ENCODE data around the gene ADGRB3.
"Not testable (repeated sequence)": the region's sequence is repeated elsewhere in the genome, so short reads cannot be mapped to it uniquely, and the experiment has no call there.

The ADGRB3 gene

GRCh38 chr6:69069881-69070280 is 434.8 kb downstream of the ADGRB3 start:
- DNase-seq: no peak

DNA sequence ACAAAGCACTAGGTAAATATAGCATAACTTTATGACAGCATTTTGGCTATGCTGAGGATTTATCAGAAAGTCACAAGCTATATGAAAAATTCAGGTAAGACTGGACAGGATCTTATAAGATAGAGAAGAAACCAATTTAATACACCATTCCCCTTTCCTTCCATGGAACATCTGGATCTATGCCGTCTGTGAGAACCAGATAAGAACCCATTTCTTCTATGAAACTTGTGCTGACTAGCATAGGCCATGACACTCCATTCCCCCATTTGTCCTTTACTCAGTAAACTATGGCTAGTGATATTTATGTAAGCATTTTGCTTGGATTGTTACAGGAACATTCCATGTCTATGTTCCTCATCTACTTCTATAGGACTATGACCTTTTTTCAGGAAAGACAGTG is 437.7 kb downstream of the ADGRB3 start:
- no peak for DNase-seq

- no peak for DNase-seq
Observed at GRCh38 chr6:69084746-69085335, 449.8 kb downstream of the ADGRB3 start.

DNA sequence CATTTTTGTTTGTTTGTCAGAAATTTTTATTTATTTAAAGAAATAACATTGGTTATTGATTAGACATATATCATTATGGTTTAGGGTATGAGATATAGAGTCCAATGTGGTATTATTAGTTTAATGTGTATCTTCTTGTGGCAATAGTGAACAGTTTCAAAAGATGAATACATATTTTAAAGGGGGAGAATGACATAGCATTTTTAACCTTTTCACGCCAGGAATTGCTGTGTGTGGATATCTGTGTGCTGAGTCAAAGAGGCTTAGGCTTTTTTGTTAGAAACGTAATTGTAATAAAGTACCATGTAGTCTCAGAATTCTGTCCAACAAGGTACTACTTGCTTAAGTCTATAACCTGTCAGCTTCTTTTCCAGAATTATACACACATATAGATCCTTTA is 451.6 kb downstream of the ADGRB3 start:
- no peak for DNase-seq

DNA sequence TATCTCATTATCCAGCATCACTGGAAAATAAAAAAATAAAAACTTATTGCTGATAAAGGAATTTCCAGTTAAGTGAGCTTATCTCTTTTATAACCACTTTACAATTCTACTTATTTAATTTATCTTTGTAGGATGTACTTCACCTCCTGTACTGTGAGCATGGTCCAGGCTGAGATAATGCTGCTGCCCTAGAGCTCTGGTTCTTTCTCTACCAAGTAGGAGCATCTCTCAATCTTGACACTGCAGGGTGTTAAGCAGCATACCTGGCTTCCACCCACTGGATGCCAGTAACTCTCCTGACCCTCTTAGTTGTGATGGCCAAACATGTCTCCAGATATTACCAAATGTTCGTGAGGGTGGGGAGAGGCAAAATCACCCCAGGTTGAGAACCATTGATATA is 454.5 kb downstream of the ADGRB3 start:
- DNase-seq: no peak

GRCh38 chr6:69090132-69090531 is 455.1 kb downstream of the ADGRB3 start:
- no peak for DNase-seq

DNA sequence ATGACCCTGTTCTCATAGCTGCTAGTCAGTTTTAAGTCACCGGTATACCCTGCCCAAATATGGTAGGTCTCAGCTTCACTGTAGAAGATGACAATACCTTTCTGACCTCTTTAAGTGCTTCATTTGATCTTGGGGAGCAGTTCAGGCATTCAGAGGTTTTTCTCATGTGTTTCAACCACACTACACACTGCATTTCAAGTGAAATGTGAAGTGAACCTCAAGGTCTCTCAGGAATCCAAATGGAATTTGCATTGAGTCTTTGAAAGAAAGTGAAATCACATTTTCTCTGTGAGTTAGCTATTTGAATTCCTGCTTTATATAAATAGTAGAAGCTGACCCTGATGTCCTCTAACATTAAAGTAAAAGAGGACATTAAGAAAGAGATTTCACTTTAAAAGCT is 461.6 kb downstream of the ADGRB3 start:
- DNase-seq: no peak

DNA sequence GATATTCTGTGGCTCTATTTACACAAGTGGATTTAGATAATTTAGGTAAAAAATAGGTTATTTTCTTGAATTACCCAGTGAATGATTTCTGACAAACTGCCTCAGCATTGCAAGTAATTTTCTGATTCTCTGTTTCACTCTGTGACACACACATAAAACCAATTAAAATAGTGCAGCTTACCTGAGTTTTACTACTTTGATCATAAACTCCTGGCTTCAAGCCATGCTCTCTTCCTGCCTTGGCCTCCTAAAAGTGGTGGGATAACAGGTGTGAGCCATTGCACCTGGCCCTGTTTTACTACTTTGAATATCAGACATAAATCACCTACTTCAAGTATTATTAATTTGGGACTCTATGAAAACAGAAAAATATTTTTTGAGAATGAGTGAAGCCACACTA is 462.9 kb downstream of the ADGRB3 start:
- DNase-seq: peak; percentile 58

DNA sequence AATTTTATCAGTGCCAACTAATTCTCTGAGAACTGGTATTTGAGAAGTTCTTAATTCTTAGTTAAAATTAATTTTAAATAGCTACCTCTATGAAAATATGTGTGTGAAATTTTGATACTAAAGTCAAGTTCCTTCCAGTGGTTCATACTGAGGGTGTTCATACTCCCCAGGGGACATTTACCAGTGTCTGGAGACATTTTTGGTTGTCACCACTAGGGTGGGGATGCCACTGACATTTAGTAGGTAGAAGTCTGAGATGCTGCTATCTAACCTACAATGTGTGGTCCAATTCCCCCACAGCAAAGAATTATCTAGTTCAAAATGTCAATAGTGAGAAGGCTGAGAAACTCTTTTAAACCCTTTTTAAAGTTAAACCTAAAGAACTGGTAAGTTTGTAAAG is 463.8 kb downstream of the ADGRB3 start:
- no peak for DNase-seq

DNA sequence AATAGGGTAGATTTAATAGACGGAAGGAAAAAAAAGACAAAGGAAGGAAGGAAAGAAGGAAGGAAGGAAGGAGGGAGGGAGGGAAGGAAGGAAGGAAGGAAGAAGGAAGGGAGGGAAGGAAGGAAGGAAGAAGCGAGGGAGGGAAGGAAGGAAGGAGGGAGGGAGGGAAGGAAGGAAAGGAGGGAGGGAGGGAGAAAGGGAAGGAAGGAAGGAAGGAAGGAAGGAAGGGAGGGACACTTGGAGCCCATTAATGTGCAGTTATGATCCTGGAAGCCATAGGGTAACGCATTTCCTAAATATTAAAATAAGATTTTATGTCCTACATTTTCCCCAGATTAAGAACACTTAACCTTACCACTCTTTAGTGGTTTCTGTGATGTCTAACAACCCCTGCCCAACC is 465.7 kb downstream of the ADGRB3 start:
- no peak for DNase-seq

- DNase-seq: no peak
Observed at GRCh38 chr6:69102416-69102815, 467.3 kb downstream of the ADGRB3 start.

- DNase-seq: no peak
Observed at GRCh38 chr6:69105288-69105687, 470.2 kb downstream of the ADGRB3 start.

DNA sequence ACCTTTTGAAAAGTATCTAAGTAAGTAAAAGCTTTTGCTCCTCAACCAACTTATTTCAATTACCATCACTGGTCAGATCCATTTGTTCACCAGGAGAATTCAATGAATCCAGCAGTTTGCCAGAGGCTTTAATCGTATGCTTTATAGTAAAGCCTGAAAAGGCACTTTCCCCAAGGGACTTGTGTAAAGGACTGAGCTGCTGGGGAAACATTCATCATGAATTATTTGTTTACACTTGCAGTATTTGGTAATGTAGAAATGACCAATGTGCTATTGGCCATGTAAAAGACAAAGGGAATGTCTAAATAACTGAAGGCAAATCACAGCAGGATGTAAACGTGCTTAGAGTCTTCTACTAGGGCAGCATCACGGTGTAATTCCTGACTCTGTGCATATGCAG is 471.4 kb downstream of the ADGRB3 start:
- no peak for DNase-seq

GRCh38 chr6:69111301-69111700 is 476.2 kb downstream of the ADGRB3 start:
- no peak for DNase-seq

- no peak for DNase-seq
Observed at GRCh38 chr6:69116658-69117057, 481.6 kb downstream of the ADGRB3 start.

GRCh38 chr6:69121461-69122406 is 486.7 kb downstream of the ADGRB3 start:
- DNase-seq: not testable (repeated sequence)

DNA sequence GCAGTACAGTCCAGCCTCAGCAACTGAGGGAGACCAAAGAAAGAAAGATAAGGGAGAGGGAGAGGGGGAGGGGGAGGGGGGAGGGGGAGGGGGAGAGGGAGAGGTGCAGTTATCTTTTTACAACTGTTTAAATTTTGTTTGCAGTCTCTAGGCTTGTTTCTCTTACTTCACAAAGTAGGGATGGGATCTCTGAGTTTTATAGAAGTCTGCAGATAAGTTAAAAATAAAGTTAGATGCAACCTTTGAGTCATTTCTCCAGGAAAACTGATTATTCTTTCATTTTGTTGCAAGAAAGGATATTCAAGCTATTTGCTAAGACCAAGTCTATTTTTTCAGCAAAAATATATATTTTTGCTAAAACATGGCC is 487.3 kb downstream of the ADGRB3 start:
- no peak for DNase-seq

DNA sequence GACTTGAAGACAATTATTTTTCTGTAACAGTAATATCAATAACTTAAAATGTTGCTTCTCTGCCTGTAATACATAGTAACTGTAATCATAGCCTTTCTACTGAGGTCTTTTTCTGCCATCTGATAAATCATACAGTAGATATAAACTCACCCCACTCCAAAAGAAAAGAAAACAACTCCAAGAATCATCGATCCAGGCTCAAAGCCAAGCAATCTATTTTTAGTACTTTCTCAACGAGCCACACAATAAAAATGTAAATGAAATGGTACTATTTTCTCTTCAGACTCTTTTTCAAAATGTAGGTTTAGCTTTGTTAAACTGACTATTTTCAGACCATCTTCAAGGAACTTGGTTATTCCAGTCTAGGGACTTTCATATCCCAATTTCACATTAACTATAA is 493.3 kb downstream of the ADGRB3 start:
- DNase-seq: no peak

DNA sequence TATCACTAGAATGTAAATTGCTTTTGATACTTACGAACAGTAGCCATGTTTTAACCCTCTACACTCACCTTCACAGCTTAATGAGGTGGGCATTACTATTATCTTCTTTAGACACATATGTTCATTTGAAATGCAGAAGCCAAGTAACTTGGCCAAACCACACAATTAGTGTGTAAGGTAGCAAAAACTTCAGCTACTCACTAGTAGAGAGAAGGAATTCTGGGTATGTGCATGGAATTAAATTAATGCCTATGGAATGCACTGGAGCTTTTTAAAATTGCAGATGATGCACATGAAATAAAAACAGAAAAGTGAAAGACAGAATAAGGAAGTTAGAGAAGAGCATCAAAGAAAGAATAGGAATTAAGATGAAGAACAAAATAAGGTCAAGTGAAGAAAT is 494.0 kb downstream of the ADGRB3 start:
- no peak for DNase-seq

DNA sequence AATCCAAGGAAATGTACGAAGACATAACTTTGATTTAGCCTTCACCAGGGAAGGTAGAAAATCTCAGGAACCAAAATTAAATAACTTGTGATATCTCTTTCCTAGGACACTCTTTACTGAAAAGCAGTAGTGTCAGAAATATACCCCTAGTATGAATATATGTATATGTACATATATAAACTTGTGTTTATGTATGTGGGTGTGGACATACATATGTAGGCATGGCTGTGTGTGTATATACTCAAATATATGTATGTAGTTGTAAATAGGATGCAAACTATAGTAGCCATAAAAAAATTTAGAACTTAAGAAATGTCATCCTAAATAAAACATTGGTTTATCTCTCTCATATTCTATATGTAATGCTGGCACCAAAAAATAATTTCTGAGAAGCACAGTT is 500.8 kb downstream of the ADGRB3 start:
- DNase-seq: no peak

GRCh38 chr6:69138148-69138547 is 503.1 kb downstream of the ADGRB3 start:
- DNase-seq: no peak

GRCh38 chr6:69138893-69139494 is 503.9 kb downstream of the ADGRB3 start:
- no peak for DNase-seq

- DNase-seq: no peak
Observed at GRCh38 chr6:69145062-69145461, 510.0 kb downstream of the ADGRB3 start.

GRCh38 chr6:69146385-69146784 is 511.3 kb downstream of the ADGRB3 start:
- DNase-seq: no peak
